HFFc6 (cell line): ENCODE data around the gene NME2. TPM values are rescaled to one million over a fixed set of nuclear protein-coding genes. Genes with fewer than 3 reads are reported as not detected.

Experiments
- DNase-seq: peaks from one replicate; pipeline ENCODE4 v3.0.0-alpha.2; 2018
- H3K27ac Mint-ChIP-seq: 2 replicates; pipeline ENCODE4 v1.8.0; 2020; ENCODE audit warnings: mild to moderate bottlenecking, mixed read lengths
- H3K27me3 Mint-ChIP-seq: 2 replicates; pipeline ENCODE4 v1.8.0; 2021; ENCODE audit warnings: mild to moderate bottlenecking, moderate library complexity, mixed read lengths; ENCODE audit not compliant: insufficient read depth
- H3K36me3 Mint-ChIP-seq: 2 replicates; pipeline ENCODE4 v1.8.0; 2021; ENCODE audit warnings: low read depth, mixed read lengths
- H3K4me1 Mint-ChIP-seq: 2 replicates; pipeline ENCODE4 v1.8.0; 2020; ENCODE audit warnings: low read depth, mixed read lengths
- H3K4me3 Mint-ChIP-seq: 2 replicates; pipeline ENCODE4 v1.8.0; 2020; ENCODE audit warnings: mild to moderate bottlenecking, moderate library complexity, mixed read lengths
- H3K9me3 Mint-ChIP-seq: 2 replicates; pipeline ENCODE4 v1.8.0; 2020; ENCODE audit warnings: mild to moderate bottlenecking, mixed read lengths
- CTCF ChIP-seq: fragments of 200-600 bp; sonication (generic); IDR thresholded peaks from 2 replicates; pipeline ENCODE4 v1.5.0; 2021; ENCODE audit warnings: antibody characterized with exemption, mild to moderate bottlenecking
- total RNA-seq, 6 experiments: library from RNA; stranded (reverse); fragmentation: NEBNext Ultra II Directional; extraction: Animal tissue kit (Norgen Biotek cat#: 25700); gene quantifications; 2 replicates in 1 of 6; 3 replicates in 5 of 6; pipeline ENCODE4 v1.2.3, GENCODE V29; 2021

NME2 gene
- total RNA-seq, 6 experiments from 2014 or later: 709 to 868 (median 778) TPM

DNA sequence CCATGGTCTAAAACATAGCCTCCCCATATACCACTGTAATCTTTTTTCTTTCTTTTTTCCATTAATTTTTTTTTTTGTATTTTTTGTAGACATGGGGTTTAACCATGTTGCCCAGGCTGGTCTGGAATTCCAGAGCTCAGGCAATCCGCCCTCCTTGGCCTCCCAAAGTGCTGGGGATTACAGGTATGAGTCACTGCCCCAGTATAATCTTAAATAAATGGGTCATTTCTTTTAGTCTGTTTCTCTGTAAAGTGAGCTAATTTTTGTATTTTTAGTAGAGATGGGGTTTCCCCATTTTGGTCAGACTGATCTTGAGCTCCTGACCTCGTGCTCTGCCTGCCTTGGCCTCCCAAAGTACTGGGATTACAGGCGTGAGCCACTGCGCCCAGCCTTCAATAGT, 18.6 kb upstream of the NME2 start:
- no peak overlapping the region for H3K4me3 Mint-ChIP-seq
- no peaks in the 10 kb centered on the region for H3K36me3 Mint-ChIP-seq
- peaks cover 19% of the 10 kb centered on the region for H3K4me1 Mint-ChIP-seq
- no peak overlapping the region; the same call in 1 of the 2 replicates for H3K27ac Mint-ChIP-seq
- H3K9me3 Mint-ChIP-seq: no peaks in the 10 kb centered on the region
- TF ChIP-seq CTCF: no peak
- DNase-seq: peak; percentile 15
- no peaks in the 10 kb centered on the region for H3K27me3 Mint-ChIP-seq

GRCh38 chr17:51149163-51149562, 17.0 kb upstream of the NME2 start:
- Mint-ChIP-seq H3K27me3 (no peaks in the 10 kb centered on the region), H3K4me1 (peaks cover 19% of the 10 kb centered on the region), H3K4me3 (no peak overlapping the region), H3K27ac (no peak overlapping the region), H3K36me3 (no peaks in the 10 kb centered on the region), H3K9me3 (no peaks in the 10 kb centered on the region)
- no peak for DNase-seq
- TF ChIP-seq CTCF: no peak

DNA sequence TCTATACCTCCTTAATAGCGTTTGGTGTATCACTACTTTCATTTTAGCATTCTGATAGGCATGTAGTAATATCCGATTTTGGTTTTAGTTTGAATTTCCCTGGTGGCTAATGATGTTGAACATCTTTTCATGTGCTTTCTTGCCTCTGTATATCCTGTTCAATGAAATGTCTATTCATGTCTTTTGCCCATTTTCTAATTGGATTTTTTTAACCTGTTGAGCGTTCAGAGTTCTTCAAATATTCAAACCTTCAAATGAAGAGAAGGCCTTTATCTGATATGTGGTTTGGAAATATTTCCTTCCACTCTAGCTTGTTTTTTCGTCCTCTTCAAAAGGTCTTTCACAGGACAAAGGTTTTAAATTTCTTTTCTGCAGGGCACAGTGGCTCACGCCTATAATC, 15.3 kb upstream of the NME2 start:
- no peak for DNase-seq
- no peak for TF ChIP-seq CTCF
- Mint-ChIP-seq H3K4me1 (peaks cover 30% of the 10 kb centered on the region), H3K4me3 (no peak overlapping the region), H3K36me3 (peaks cover 5% of the 10 kb centered on the region; the same call in 1 of the 2 replicates), H3K27ac (no peak overlapping the region), H3K9me3 (no peaks in the 10 kb centered on the region), H3K27me3 (no peaks in the 10 kb centered on the region)

DNA sequence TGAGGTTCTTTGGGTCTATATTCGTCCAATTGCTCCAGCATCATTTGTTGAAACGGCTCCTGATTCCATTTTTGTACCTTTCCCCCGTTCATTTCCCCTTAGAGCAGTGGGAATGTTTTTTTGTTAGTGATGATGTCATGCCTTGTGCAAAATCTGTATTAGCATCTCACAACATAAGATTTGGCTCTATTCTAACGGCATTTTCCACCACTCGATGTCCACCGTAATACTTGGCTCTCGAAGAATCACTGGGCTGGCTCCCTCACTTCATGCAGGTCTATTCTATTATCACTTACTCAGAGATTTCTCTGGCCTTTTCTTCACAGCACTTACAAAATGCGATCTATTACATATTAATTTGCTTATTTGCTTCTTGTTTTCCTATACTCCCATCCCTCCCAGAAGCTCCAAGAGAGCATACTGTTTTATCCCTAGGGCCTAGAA, 13.4 kb upstream of the NME2 start:
- no peak for DNase-seq
- H3K4me1 Mint-ChIP-seq: peaks cover 23% of the 10 kb centered on the region
- TF ChIP-seq CTCF: no peak
- H3K27ac Mint-ChIP-seq: no peak overlapping the region
- H3K27me3 Mint-ChIP-seq: no peaks in the 10 kb centered on the region
- H3K36me3 Mint-ChIP-seq: peaks cover 13% of the 10 kb centered on the region; the same call in 1 of the 2 replicates
- H3K4me3 Mint-ChIP-seq: no peak overlapping the region
- H3K9me3 Mint-ChIP-seq: no peaks in the 10 kb centered on the region

GRCh38 chr17:51153210-51154072, 12.8 kb upstream of the NME2 start, which contains the start of gene NME1:
TSS of gene NME1 (plus strand) at chr17:51153559. CDS start at chr17:51155655, 2,096 bp downstream.
- H3K4me1 Mint-ChIP-seq: peaks cover 20% of the 10 kb centered on the region

More at GRCh38 chr17:51153210-51154072, 12.8 kb upstream of the NME2 start, which contains the start of gene NME1:
- H3K27me3 Mint-ChIP-seq: no peaks in the 10 kb centered on the region
- no peak within 1 kb of the TSS for H3K27ac Mint-ChIP-seq
- peak; percentile 99 for DNase-seq
- no peak within 1 kb of the TSS for H3K4me3 Mint-ChIP-seq
- H3K36me3 Mint-ChIP-seq: peaks cover 13% of the 10 kb centered on the region; the same call in 1 of the 2 replicates
- H3K9me3 Mint-ChIP-seq: no peaks in the 10 kb centered on the region
- TF ChIP-seq CTCF: peak; percentile 85
